Stimulated activated CD4-positive, alpha-beta T cell treated with anti-CD3 and anti-CD28 coated beads, Interleukin-12 subunit alpha, Interleukin-12 subunit beta, amount 100 ng/mL, for 4 hours (primary cell): ENCODE measurements around the gene RFNG.

ENCODE experiments used
- DNase-seq: peaks from one replicate; pipeline ENCODE4 v3.0.0-alpha.2; 2020

RFNG gene

DNA sequence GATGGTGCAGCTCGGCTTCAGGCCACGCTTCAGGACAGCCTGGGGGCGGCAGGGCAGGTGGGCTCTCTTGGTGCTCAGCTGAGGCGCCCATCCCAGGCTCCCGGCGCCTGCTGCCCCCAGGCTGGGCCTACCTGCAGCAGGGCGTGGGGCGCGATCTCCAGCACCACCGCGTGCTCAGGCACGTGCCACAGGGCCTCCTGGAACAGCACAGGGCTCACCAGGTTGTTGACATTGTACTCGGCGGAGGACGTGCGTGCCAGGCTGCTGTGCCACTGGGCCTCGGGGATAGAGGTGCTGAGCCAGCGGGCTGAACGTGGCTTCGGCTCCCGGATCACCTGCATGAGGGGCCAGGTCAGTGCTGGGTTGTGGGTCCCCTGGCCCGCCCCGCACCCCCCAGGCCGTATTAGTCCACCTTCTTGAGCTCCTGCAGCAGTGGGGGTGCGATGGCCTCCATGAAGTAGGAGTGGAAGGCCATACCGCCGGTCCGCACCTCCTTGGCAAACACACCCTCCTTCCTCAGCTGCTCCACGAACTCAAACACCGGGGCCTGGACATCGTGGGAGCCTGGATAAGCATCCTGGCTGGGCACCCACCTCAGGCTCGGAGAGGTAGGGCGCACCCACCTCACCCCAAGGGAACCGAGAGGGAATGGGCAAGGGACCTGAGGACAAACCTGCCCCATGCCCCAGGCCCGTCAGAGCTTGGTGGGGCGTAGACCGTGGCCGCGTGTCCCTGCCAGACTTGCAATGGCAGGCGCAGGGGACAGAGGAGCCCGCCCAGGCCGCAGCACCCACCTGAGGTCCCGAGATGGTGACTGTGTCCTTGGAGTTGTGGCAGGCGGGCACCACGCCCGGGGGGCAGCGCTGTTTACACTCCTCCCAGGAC lies 37.5 kb upstream of the RFNG start:
- DNase-seq, result no peak

DNA sequence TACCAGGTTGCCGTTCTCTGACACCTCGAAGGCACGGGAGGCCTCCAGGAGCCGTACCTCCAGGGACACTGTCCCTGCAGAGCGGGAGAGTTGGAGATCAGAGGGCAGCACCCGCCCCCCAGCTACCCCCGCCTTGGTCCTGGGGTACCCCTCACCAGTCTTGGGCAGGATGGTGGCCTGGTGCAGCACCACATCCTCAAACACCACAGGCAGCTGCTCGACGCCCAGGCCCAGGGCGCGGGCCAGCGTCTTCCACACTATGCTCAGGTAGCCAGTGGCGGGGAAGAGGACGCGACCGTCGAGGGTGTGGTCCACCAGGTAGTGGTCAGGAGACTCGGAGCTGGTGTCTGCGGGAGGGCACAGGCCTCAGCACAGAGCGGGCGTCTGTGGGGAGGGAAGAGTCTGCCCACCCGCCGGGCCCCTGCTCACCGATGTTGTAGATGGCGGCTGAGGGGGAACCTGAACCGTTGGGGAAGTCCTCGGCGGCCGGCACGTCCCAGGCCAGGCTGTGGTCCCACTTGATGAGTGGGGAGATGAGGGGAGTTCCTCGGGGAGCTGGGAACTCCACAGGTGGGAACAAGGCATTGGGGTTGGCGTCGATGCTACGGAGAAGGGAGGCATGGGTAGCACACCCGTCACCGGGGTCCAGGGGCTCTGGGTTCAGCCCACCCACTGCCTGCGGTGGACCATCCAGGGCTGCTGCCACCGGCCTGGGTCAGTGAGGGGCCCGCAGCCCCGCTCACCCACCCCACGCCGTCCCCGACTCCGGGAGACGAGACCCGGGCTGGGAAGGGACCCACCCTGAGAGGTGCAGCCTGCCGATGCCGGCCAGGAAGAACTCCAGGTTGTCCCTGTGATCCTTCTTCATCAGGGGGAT lies 36.6 kb upstream of the RFNG start:
- DNase-seq, result no peak

DNA sequence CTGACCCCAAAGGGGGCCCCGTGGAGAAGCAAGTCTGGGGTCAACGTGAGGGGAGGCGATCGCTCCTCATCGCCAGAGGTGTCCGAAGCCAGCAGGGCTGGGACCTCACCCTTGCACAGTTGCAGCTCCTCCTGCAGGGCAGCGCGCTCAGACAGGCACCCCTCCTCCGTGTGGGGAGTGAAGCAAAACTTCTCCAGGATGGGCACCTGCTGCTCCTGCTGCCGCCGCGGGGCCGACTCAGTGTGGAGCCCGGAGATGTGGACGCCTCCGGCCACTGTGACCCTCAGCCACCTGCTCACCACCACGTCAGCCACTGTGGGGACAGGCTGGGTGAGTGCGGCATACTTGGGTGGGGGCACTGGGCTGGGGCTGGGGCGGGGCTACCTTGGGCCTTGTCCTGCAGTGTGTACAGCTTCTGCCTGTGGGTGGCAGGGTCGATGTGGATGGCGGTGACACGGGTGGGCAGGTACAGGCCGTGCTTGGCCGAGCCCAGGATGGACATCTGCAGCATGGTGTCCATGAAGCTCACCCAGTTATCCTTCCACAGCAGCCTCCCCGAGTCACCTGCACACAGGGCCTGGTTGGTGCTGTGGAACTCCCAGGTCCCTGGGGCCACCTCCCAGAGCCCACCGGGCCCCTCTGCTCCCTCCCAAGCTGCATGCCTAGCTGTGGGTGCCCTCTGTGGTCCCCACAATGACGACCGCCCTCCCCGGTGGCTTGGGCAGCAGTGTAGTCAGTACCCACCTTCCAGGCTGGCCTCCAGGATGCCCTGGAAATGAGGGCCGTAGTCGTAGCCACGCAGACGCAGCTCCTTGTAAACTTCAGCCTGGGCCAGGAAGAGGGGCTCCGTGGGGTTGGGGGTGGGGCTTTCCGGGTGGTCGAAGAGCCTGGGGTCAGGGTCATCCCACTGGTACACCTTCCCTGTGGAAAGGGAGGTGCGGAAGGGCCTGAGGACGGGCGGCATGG lies 35.6 kb upstream of the RFNG start:
- DNase-seq, result no peak

DNA sequence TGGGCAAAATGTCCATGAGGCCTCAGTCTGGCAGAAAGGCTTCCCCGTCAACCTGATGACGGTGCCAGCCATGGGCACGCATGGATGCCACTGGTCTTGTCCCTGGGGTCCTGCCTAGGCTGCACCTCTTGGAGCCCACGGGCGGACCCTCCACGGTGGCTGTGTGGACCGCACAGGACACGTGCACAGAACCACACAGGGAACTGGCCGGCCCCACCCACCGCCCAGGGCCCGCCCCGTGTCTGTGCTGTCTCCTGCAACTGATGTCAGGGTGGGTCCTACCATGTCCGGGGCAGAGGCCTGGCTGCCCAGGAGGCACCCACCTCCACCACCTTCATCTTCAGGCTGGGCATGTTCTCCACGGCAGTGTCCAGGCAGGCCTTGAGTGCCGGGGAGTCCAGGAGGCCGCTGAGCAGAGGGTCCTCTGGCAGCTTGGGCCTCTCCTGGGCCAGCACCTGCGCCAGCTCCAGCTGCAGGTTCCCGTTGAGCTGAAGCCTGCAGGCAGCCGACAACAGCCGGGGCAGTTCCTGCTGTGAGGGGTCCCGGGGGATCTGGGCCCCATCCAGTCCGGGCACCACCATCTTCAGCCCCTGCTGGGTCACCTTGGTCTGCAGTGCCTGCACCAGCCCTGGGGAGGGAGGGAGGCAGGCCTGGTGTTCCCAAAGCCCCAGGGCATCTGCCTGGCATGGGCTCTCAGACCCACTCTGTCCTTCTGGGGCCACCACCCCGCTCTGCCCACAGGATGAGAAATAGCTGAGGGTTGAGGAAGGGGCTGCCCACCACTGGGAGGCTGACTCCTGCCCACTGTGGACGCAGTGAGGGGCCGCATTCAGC lies 34.5 kb upstream of the RFNG start:
- DNase-seq, result no peak

DNA sequence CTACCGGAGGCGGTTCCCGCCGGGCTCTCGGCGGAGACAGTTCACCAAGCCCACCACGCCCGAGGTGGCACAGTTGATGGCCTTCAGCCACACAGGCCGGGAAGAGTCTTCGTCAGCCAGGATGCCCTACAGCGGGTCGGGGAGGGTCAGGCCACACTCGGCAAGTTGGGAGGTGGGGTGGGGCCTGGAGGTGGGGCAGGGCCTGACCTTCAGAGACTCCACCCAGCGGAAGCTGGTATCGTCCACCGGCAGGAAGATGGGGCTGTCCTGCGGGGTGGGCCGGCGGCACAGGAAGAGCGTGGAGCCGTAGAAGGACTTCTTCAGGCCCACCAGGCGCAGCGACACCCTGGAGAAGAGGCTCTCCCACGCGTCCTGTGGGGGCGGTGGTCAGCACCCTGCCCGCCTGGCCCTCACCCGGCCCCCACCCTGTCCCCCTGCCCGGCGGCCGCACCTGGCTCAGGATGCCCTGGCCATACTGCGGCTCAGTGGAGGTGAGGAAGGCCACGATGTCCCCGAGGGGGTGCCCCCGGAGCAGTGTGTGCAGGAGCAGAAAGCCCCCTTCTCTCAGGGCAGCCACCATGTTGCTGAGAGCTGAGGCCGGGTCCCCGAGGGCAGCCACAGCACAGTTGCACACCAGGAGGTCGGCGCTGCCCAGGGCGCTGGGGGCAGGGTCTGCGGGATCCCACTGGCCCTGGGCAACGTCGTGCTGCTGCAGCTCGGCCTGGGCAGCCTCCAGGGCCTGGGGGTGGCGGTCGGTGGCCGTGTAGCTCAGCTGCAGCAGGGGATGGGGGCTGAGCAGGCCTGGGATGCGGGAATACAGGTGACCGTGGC lies 33.6 kb upstream of the RFNG start:
- no peak for DNase-seq

DNA sequence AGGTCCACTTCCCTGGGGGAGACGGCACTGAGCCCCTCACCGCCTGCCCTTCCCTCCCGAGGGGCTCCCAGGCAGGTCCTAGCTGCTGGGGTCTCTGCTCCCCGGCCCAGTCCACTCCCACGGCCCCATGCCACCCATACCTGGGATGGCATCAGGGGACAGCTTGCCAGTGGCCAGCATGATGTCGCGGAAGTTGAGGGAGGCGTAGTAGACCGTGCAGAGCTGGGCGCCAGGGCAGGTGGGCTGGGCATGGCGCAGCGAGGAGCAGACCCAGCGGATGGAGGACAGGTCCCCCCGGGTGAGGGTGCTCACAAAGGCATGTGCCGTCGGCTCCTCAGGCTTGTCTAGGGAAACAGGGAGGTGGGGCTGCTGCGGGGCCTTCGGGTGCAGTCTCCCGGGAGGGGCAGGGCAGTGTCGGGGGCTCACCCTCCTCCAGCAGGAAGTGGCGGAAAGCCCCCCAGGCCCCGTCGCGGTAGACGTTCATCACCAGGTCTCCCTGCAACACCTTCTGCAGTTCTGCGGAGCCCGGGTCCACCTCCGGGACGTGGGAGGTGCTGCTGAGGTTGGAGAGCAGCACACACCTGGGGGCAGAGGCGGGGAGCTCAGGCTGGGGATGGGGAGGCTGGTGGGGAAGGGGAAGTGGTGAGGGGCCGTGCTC lies 32.9 kb upstream of the RFNG start:
- DNase-seq, result no peak

DNA sequence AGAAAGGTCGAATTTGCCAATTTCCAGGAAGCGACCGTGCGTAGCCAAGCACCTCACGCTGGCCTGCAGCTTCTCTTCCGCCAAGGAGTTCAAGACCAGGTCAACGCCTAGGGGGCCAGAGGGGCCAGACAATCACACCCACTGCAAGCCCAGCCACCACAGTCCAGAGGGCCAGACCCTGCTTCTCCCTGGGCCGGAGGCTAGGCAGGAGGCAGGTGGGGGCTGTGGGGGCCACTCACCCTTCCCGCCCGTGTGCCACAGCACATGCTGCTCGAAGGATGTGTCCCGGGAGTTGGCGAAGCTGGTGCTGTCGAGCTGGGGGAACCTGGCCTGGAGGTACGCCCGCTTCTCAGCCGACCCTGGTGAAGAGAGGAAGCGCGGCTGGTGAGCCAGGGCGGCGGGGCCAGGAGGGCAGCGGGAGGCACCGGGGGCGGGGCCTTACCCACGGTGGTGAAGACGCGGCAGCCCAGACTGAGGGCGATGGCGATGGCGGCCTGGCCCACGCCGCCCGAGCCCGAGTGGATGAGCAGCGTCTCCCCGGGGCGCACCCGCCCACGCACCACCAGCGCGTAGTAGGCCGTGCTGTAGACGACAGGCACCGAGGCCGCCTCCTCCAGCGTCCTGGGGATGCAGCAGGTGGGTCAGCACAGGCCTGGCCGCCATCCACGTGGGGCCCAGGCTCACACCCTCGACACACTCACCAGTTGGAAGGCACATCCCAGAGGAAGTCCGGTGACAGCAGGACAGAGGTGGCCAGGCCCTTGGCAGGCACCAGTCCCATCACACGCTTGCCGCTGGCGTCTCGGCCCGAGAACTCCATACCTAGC lies 32.1 kb upstream of the RFNG start:
- no peak for DNase-seq

DNA sequence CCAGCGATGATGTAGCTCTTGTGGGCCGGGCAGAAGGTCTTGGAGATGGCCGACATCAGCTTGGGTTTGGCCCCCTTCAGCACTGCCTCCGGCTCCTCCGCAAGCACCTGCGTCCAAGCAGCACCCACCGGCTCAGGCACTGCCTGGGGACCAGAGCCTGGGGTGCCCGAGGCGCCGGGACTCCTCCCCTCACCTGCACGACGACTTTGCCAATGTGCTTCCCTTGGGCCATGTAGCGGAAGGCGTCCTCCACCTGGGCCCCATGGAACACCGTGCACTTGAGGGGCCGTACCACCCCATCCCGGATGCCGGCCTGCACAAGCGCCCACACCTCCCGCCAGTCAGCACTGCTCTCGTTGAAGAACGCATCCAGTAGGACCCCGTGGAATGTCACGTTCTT lies 31.4 kb upstream of the RFNG start:
- no peak for DNase-seq

DNA sequence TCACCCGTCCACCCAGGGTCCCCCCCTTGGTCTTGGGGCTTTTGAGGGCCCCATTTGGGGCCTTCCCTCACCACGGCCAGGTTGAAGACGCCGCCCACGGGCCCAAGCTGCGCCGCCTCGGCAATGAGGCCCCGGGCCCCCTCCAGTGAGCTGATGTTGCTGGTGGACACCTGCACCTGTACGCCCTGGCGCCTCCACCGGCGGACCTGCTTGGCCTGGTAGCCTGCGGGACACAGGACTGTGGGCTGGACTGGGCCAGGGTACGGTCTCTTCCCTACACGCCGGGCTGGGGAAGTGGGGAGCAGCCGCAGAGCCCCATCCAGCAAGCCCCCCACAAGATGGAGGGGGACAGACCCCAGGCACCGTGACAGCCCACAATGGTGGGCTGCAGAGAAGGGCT lies 30.8 kb upstream of the RFNG start:
- DNase-seq, result no peak

DNA sequence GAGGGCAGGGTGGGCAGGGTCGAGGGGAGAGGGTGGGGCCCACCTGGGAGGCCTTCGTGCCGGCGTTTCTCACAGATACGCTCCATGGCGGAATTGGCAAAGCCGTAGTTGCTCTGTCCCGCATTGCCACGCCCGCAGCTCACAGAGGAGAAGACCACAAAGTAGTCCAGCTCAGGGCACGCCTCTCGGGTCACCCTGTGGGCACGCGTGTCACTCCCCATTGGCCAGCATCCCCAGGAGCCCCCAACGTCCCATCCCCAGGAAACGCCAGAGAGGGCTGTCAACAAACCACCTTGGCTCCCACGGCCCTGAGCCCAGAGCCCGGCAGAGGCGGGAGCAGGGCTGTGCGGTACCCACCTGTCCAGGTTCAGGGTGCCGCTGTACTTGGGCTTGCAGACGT lies 30.4 kb upstream of the RFNG start:
- no peak for DNase-seq

DNA sequence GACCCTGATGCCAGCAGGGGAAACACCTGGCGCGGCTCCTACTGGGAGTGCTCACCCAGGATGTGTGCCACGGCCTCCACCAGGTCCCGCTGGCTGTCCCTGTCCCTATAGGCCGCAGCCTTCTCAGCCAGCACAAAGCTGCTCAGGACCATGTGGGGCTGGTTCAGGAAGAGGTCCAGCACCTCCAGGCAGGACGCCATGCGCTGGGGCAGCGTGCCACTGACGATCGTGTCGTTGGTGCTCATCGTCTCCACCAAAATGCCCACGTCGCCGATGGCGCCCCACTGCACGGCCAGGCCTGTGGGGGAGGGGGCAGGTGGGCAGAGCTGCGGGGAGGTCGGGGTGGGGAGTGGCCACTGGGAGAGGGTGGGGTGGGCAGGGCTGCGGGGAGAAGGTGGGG lies 29.9 kb upstream of the RFNG start:
- DNase-seq, result no peak

DNA sequence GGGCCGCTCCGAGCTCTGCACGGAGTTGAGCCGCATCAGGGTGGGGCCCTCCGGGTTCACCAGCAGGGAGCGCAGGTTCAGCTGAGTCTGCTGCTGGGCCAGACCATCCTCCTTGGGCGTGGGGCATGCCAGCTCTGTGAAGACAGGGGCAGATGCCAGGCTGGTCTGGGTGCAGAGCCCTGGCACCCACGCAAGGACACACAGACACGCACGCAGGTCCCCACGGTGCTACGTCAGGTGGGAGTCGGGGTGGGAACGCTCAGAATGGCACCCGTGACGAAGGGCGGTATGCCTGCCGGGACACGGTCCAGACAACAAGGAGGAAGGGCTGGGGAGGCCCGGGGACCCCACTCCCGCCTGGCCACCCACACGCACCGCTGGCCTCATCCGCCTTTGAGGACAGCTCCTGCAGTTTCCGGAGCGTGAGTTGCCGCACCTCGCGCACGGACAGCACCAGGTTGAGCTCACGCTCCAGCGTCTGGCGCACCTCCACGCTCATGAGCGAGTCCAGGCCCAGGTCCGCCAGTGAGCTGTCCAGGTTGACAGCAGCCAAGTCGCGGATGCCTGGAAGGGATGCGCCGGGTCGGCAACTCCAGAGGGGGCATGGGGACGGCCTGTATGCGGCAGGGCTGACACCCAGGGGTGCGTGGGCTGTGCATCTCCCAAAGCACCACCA lies 29.3 kb upstream of the RFNG start:
- DNase-seq, result no peak

DNA sequence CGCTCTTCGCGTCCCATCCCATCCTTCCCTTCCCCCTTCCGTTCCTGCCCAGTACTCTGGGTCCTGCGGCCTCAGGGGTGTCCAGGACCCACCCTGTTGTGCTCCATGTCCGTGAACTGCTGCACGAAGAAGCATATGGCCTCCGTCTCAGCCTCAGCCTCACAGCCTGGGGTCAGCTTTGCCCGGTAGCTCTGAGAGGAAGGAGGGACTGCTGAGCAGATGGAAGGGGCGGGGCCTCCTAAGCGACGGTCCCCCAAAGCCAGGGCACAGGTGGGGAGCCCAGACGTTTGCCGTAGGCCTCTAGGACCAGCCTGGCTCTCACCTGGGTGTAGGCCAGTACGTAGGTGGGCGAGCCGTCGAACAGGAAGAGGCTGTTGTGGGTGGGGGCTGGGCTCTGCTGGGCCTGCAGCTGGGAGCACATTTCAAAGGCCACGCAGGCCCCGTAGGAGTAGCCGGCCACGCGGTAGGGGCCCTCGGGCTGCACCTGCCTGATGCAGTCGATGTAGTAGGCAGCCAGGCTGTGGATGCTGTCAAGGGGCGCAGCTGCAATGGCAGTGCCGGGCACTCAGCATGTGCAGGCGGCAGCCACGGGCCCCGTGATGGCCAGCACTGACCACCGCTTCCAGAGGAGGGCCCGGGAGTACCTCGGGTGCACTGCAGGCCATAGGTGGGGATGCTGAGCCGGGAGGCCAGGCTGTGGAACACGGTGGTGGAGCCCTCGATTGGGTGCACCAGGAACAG lies 28.6 kb upstream of the RFNG start:
- no peak for DNase-seq

DNA sequence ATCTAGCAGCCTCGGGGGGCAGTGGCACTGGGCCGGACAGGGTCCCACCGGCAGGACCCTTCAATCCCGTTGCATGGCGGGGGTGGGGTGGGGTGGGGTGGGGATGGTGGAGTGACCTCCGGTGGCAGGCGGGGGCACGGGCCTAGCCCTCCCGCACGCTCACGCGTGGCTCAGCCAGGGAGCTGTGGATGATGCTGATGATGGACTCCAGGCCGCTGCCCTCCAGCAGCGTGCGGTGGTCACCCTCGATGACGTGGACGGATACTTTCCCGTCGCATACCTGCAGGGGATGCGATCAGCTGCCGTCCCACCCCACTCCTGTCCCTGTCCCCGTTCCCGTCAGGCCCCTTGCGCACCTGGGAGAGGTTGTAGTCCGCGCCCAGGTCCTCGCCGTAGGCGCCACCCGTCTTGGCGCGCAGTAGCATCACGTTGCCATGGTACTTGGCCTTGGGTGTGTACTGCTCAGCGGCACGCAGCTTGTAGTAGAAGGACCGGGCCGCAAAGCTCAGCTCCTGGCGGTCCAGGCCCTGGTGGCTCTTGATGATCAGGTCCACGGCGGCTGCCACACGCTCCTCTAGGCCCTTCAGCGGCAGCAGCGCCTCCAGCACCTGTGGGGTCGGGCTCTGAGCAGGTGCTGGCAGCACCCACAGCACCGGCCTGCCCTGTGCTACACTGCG lies 27.5 kb upstream of the RFNG start:
- no peak for DNase-seq

DNA sequence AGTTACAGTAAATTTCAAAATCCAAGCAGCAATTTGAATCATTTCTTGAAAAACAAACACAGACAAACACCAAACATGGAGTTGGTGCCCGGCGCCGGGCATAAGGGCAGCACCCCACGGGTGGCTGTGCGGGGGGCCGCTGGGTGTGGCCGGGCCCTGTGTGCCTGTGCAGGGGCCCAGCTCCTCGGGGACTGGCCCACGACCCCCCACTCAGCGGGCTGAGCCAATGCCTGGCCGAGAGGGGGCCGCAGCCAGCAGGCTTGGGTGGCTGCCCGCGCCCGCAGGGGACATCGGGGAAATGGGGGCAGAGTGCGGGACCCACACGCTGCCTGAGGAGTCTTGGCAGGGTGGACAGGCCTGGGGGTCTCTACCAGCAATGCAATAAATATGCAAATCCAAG lies 26.8 kb upstream of the RFNG start:
- no peak for DNase-seq

DNA sequence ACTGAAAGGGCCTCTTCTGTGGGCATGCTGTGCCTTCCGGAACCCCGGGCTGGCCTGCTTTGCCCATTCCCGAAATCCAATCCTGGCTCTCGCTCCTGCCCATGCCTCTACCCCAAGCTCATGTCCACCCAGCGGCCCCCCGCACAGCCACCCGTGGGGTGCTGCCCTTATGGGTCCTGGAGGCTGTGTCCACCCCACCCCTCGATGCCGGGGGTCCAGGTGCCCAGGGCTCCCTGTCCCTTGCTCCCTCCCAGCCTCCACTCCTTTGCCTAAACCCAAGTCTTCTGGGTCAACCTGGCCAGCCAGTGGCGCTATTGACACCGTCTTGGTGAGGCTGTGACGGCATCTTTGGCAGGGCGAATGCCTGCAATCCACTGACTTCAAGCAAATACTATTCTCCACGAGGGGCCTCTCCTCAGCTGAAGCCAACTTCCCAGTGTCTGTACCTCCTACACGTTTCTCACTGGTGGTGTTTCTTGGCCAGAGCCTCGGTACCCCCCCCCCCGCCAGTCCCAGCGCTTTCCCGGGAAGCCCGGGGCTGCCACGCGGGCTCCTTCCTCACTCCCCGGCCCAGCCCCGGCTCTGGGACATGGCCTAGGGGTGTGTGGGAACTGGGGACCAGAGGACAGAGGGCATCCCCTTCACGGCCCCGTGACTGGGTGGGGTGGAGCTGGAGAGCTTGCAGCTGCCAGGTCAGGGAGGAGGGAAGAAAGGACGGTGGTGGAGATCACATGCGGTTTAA lies 26.2 kb upstream of the RFNG start:
- DNase-seq, result no peak
